Type B pancreatic cell (in vitro differentiated cells): ENCODE data around the gene TPD52L2. TPM values are rescaled to one million over a fixed set of nuclear protein-coding genes. Genes with fewer than 3 reads are reported as not detected.

ENCODE experiments used
- DNase-seq: peaks from one replicate; pipeline ENCODE4 v3.0.0; 2021; ENCODE audit warnings: mixed read lengths; ENCODE audit not compliant: unreplicated experiment; ENCODE audit errors: extremely low spot score
- H3K27ac Mint-ChIP-seq: 2 replicates; pipeline ENCODE4 v1.8.0; 2021; ENCODE audit warnings: mild to moderate bottlenecking, mixed read lengths
- H3K27me3 Mint-ChIP-seq: 2 replicates; pipeline ENCODE4 v1.8.0; 2021; ENCODE audit warnings: mixed read lengths
- H3K36me3 Mint-ChIP-seq: 2 replicates; pipeline ENCODE4 v1.8.0; 2021; ENCODE audit warnings: mixed read lengths
- H3K4me1 Mint-ChIP-seq: one replicate; pipeline ENCODE4 v1.8.0; 2021; ENCODE audit warnings: mixed read lengths; ENCODE audit not compliant: unreplicated experiment
- H3K4me3 Mint-ChIP-seq: 2 replicates; pipeline ENCODE4 v1.8.0; 2021; ENCODE audit warnings: mild to moderate bottlenecking, mixed read lengths
- H3K9me3 Mint-ChIP-seq: 2 replicates; pipeline ENCODE4 v1.8.0; 2021; ENCODE audit warnings: mixed read lengths
- total RNA-seq: library from RNA; stranded (reverse); gene quantifications from 2 replicates; pipeline ENCODE4 v1.2.1, GENCODE V29; 2021; ENCODE audit warnings: low replicate concordance
- TF ChIP-seq, protein P1 (sequence below): fragments of 200-600 bp; sonication (generic); conservative IDR thresholded peaks from 2 replicates; pipeline ENCODE4 v1.5.0; 2021; ENCODE audit warnings: antibody characterized with exemption, mild to moderate bottlenecking

Gene TPD52L2
- total RNA-seq, 1 donor from 2014 or later = 76.5 TPM

DNA sequence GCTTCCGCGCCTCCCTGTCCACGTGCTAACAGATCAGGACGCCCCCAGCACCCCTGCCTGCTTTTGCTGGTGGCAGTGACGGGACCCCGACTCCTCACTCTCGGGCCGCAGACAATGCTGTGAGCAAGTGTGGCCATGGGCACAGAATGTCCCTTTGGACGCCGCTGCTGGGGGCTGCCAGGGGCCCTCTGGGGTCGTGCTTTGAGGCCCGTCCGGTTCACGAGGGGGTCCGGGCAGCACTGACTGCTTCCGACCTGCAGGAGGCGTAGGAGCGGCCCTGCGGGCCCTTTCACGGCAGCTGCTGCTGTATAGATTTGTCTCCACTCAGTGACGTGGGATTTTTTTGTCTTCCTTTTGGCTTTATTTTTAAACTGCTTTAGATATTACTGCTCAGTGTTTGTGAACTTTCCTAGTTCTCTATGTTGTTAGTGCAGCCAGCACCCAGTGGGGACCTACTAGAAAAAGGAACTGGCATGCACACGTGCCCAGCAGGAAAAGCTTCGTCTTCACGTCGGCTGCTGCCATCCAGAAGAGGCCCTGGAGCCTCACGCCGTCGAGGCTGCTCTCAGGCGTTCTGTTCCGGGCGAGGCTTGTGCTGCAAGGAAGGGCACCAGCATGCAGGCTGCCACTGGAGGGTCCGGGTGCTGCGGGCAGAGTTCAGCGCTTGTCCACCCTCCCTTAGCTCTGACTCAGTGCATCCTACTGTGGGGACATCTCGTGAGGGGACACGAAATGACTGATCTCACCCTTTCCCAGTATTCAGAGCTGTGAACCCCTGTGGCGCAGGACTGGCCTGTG lies 69.4 kb downstream of the TPD52L2 start:
- H3K4me3 Mint-ChIP-seq = no peak overlapping the region
- no peak overlapping the region for H3K27ac Mint-ChIP-seq
- no peaks in the 10 kb centered on the region for H3K27me3 Mint-ChIP-seq
- H3K4me1 Mint-ChIP-seq = no peaks in the 10 kb centered on the region
- H3K36me3 Mint-ChIP-seq = peaks cover 27% of the 10 kb centered on the region
- DNase-seq = no peak
- TF ChIP-seq, protein P1, sequence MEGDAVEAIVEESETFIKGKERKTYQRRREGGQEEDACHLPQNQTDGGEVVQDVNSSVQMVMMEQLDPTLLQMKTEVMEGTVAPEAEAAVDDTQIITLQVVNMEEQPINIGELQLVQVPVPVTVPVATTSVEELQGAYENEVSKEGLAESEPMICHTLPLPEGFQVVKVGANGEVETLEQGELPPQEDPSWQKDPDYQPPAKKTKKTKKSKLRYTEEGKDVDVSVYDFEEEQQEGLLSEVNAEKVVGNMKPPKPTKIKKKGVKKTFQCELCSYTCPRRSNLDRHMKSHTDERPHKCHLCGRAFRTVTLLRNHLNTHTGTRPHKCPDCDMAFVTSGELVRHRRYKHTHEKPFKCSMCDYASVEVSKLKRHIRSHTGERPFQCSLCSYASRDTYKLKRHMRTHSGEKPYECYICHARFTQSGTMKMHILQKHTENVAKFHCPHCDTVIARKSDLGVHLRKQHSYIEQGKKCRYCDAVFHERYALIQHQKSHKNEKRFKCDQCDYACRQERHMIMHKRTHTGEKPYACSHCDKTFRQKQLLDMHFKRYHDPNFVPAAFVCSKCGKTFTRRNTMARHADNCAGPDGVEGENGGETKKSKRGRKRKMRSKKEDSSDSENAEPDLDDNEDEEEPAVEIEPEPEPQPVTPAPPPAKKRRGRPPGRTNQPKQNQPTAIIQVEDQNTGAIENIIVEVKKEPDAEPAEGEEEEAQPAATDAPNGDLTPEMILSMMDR = peak; percentile 69
- no peaks in the 10 kb centered on the region for H3K9me3 Mint-ChIP-seq

GRCh38 chr20:63935447-63935846 lies 70.4 kb downstream of the TPD52L2 start:
- no peak overlapping the region for H3K4me3 Mint-ChIP-seq
- peaks cover 27% of the 10 kb centered on the region for H3K36me3 Mint-ChIP-seq
- H3K9me3 Mint-ChIP-seq = no peaks in the 10 kb centered on the region
- H3K4me1 Mint-ChIP-seq = no peaks in the 10 kb centered on the region
- TF ChIP-seq, protein P1 = no peak
- DNase-seq = no peak
- no peak overlapping the region for H3K27ac Mint-ChIP-seq
- no peaks in the 10 kb centered on the region for H3K27me3 Mint-ChIP-seq

GRCh38 chr20:63937596-63937995 lies 72.5 kb downstream of the TPD52L2 start:
- Mint-ChIP-seq H3K27ac (no peak overlapping the region), H3K4me1 (no peaks in the 10 kb centered on the region), H3K27me3 (no peaks in the 10 kb centered on the region), H3K9me3 (no peaks in the 10 kb centered on the region), H3K4me3 (no peak overlapping the region), H3K36me3 (peaks cover 14% of the 10 kb centered on the region)
- no peak for DNase-seq
- TF ChIP-seq, protein P1 = no peak

- Mint-ChIP-seq H3K27ac (no peak overlapping the region), H3K9me3 (no peaks in the 10 kb centered on the region), H3K27me3 (no peaks in the 10 kb centered on the region), H3K4me3 (no peak overlapping the region), H3K4me1 (no peaks in the 10 kb centered on the region), H3K36me3 (peaks cover 14% of the 10 kb centered on the region)
- TF ChIP-seq, protein P1 = no peak
- no peak for DNase-seq
Observed at GRCh38 chr20:63939061-63939935, 74.2 kb downstream of the TPD52L2 start.

DNA sequence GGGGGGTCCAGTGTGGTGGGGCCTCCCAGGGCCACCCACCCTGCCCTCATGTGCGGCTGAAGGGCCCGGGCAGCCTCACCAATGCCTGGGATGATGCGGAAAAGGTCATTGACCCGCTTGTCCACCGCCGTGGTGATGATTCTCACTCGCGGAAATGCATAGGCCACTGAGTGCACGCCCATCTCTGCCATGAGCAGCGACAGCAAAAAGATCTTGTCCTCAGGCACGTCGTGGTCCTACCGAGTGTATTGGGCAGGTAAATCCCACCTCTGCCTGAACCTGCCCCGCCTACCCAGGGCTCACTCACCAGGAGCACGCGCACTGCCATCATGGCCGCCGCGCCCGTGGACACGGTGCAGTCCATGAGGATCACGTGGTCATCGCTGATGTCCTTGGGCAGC lies 75.0 kb downstream of the TPD52L2 start:
- no peak for DNase-seq
- Mint-ChIP-seq H3K36me3 (peaks cover 10% of the 10 kb centered on the region), H3K4me3 (no peak overlapping the region), H3K27ac (no peak overlapping the region), H3K4me1 (no peaks in the 10 kb centered on the region), H3K27me3 (no peaks in the 10 kb centered on the region), H3K9me3 (no peaks in the 10 kb centered on the region)
- TF ChIP-seq, protein P1 = no peak
